ENCODE results near the gene INSC. TPM values are rescaled to one million over a fixed set of nuclear protein-coding genes. Genes with fewer than 3 reads are reported as not detected.

INSC gene
- total and polyA plus RNA-seq, 2 of the 13 experiments (the other 11 are each of a cell fraction or from before 2014, with no cell fraction given): 0.09 TPM; not detected in 1

DNA sequence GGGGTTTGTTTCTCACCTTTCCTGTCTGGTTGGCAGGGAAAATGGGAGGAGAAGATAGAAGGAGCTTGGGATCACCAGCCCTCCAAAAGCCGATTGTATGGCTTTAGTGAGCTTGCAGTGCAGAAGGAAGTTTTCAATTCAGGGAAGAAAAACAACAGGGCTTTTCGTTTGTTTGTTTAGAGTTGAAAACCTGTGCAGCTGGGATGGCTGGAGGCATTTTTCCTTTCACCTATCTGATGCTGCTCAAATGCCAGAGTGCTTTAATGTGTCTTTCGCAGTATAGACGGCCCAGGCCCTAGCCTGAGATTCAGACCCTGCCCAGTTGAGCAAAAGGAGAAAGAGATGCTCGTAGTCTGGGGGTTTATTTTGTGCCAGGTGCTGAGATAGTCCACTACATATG is 87.9 kb downstream of the INSC start:
- no peak overlapping the region for H3K4me3 ChIP-seq (replicated peaks in 1 of 3; ENCODE audit: insufficient read depth in 1 of 3, low read depth in 2 of 3, low read length in 3 of 3)
- no peaks in the 10 kb centered on the region for H3K36me3 ChIP-seq (replicated peaks in 1 of 2; ENCODE audit: control insufficient read depth in 1 of 2, insufficient read depth in 2 of 2, low read length in 2 of 2)
- ChIA-PET POLR2A (no interaction called here), CTCF (ENCODE audit: low intra/inter-chr PET ratio, low total read pairs) (no interaction called here)
- no peak overlapping the region for H3K4me2 ChIP-seq (ENCODE audit: low read depth, low read length)
- intact Hi-C loops (cut with micrococcal nuclease; ENCODE audit: unreplicated experiment): no loop called here
- no peaks in the 10 kb centered on the region for H3K79me2 ChIP-seq (ENCODE audit: insufficient read depth, low read length)
- 31% methylated on average over 5 of the region's 5 CpGs for WGBS (ENCODE audit: low lambda C conversion rate)
- DNase-seq (ENCODE audit: low spot score): no peak
- ATAC-seq: no peak
- H3K9ac ChIP-seq (ENCODE audit: insufficient read depth, low read depth, low read length): no peak overlapping the region
- H3K4me1 ChIP-seq (ENCODE audit: insufficient read depth, low read length): no peaks in the 10 kb centered on the region
- no peaks in the 10 kb centered on the region for H3K27me3 ChIP-seq (ENCODE audit: control insufficient read depth in 1 of 2, insufficient read depth in 2 of 2, low read length in 2 of 2)
- TF ChIP-seq KDM1A (CRISPR knock-in tag; IDR thresholded peaks at IDR 0.05) (no peak), ZNF777 (CRISPR knock-in tag; IDR thresholded peaks at IDR 0.05) (no peak)
- no TSS peak for BruUV-seq (replicated peaks)
- in situ Hi-C loops (cut with HindIII; ENCODE audit: extremely low pct_ligation_motif_present, low pct_unique_long_range_greater_than_20kb): no loop called here
- no peaks in the 10 kb centered on the region for H3K9me3 ChIP-seq (ENCODE audit: low read length)
- no peak overlapping the region for H2AFZ ChIP-seq (ENCODE audit: low read length)
- FAIRE-seq: no peak
- no peaks in the 10 kb centered on the region for H4K20me1 ChIP-seq (ENCODE audit: insufficient read depth, low read length)
- H3K27ac ChIP-seq (ENCODE audit: extremely low read length, insufficient read depth, low read length): no peak overlapping the region

DNA sequence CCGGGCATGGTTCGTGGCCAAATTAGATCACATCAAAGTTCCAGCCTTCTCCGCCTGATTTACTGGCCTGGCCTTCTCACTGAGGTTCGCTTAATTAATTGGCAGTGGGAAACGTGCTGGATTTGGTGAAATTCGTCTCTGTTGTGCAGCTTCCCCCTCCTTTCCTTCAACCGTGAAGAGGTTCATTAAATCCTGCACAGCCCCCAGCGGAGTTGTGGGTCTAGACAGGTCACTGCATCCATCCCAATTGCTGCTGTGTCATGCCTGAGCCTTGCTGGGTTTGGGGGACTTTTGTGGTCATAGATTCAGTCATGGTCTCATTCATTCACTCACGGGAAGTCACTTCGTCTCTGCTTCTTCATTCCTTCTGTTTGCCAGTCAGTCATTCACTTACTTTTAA is 90.0 kb downstream of the INSC start:
- no peak for FAIRE-seq

More for the DNA sequence above, 90.0 kb downstream of the INSC start:
- no peak overlapping the region for H3K9ac ChIP-seq (ENCODE audit: insufficient read depth, low read depth, low read length)
- in situ Hi-C loops (cut with HindIII; ENCODE audit: extremely low pct_ligation_motif_present, low pct_unique_long_range_greater_than_20kb) (loop anchor here (5.0 kb wide), 1 partner anchor 102 kb away; no protein-coding TSS in a partner anchor), intact Hi-C loops (cut with micrococcal nuclease; ENCODE audit: unreplicated experiment) (loop anchor here (5.0 kb wide), 1 partner anchor 227 kb away; no protein-coding TSS in a partner anchor)
- 28% methylated on average over 10 of the region's 10 CpGs for WGBS (ENCODE audit: low lambda C conversion rate)
- TF ChIP-seq POGZ (CRISPR knock-in tag; IDR thresholded peaks at IDR 0.05): no peak
- no peak for TF ChIP-seq ZFP90 (CRISPR knock-in tag; IDR thresholded peaks at IDR 0.05; ENCODE audit: borderline replicate concordance)
- TF ChIP-seq ZNF136 (CRISPR knock-in tag; IDR thresholded peaks at IDR 0.05; ENCODE audit: low read depth): no peak
- TF ChIP-seq MATR3 (CRISPR knock-in tag; IDR thresholded peaks at IDR 0.05): no peak
- TF ChIP-seq MYC (CRISPR knock-in tag; IDR thresholded peaks at IDR 0.05; ENCODE audit: borderline replicate concordance): no peak
- no peak for TF ChIP-seq ESRRA (CRISPR knock-in tag; IDR thresholded peaks at IDR 0.05; ENCODE audit: low read depth)
- H3K27me3 ChIP-seq (ENCODE audit: control insufficient read depth in 1 of 2, insufficient read depth in 2 of 2, low read length in 2 of 2): no peaks in the 10 kb centered on the region
- no peaks in the 10 kb centered on the region for H3K79me2 ChIP-seq (ENCODE audit: insufficient read depth, low read length)
- no peaks in the 10 kb centered on the region for H4K20me1 ChIP-seq (ENCODE audit: insufficient read depth, low read length)
- POLR2A ChIA-PET: no interaction called here
- H3K4me2 ChIP-seq (ENCODE audit: low read depth, low read length): no peak overlapping the region
- H3K27ac ChIP-seq (ENCODE audit: extremely low read length, insufficient read depth, low read length): no peak overlapping the region
- H2AFZ ChIP-seq (ENCODE audit: low read length): no peak overlapping the region
- H3K36me3 ChIP-seq (replicated peaks in 1 of 2; ENCODE audit: control insufficient read depth in 1 of 2, insufficient read depth in 2 of 2, low read length in 2 of 2): no peaks in the 10 kb centered on the region
- no peak for ATAC-seq
- no peaks in the 10 kb centered on the region for H3K9me3 ChIP-seq (ENCODE audit: low read length)
- CTCF ChIA-PET (ENCODE audit: low intra/inter-chr PET ratio, low total read pairs): no interaction called here
- BruUV-seq (replicated peaks): no TSS peak
- DNase-seq (ENCODE audit: low spot score): no peak
- H3K4me3 ChIP-seq (replicated peaks in 1 of 3; ENCODE audit: insufficient read depth in 1 of 3, low read depth in 2 of 3, low read length in 3 of 3): no peak overlapping the region
- H3K4me1 ChIP-seq (ENCODE audit: insufficient read depth, low read length): no peaks in the 10 kb centered on the region

Data from HepG2 (cell line).